ENCODE measurements around the gene HIVEP3.

Gene HIVEP3

DNA sequence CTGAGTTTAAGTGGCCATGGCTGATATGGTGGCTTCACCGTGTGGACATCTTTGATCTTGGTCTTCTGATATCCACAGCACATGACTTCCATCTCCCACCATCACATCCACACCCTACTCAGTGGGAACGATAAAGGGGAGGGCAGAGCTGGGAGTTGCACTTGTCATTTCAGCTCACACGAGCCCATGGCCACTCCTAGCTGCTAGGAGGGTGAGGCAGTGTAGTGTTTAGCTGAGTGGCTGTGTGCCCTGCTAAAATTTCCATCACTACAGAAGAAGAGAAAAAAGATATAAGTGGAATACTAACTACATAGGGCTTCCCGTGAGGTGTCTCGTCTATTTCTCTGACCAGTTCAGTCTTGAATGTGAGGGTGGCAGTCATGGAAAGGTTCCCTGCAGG, 310.9 kb downstream of the HIVEP3 start:
- DNase-seq = no peak

DNA sequence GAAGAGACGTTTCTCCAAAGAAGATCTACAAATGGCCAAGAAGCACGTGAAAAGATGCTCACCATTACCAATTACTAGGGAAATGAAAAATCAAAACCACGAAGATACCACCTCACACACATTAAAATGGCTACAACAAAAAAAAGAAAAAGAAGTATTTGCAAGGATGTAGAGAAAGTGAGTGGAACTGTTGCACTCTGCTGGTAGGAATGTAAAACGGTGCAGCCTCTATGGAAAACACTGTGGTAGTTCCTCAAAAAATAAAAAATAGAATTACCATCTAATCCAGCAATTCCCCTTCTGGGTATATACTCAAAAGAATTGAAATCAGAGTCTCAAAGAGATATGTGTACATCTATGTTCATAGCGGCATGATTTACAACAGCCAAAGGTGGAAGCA, 318.8 kb downstream of the HIVEP3 start:
- no peak for DNase-seq

DNA sequence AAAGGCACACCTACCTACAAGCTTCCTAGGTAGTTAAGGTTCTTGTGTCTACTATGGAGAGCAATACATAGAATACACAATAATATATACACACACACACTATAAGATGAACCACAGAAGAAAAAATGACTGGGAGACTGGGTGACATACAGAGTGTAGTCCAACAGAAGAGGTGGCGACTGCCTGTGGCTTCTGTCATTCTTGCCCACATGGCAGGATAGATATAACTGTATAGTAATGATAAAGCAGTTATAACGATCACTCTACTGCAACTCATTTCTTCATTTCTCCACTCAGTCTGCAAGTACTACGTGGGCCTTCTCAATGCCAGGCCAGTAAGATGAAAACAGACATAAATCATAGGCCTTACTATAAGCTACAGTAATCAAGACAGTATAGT, 320.4 kb downstream of the HIVEP3 start:
- no peak for DNase-seq

DNA sequence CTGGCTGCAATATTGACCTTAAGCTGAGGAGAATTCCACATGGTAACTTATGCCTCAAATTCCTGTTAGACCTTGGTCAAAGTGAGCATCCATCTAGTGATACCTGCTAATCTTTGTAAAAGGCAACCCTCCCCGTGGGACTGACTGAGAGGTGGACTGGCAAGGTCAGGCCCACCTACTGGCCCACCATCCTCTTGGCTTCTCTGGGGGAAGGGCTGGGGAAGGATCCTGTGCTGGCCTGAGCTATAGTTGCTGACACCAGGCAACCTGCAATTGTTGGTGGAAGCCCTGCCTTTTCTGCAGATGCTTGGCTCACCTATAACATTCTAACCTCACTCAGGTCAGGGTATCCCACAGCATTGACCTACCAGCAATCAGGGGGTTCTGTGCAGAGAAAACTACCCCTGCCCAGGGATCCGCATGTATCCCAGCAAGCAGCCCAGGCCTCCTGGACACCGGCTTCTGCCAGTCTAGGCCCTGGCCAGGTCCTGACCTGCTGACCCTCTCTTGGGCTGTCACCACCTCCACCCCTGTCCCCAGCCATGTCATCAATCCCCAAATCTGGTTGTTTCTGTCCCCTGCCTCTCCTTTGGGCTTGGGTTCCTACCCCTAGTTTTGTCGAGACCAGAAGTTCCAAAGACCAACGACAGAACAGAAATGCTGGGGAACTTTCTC, 326.1 kb downstream of the HIVEP3 start:
- DNase-seq = no peak

DNA sequence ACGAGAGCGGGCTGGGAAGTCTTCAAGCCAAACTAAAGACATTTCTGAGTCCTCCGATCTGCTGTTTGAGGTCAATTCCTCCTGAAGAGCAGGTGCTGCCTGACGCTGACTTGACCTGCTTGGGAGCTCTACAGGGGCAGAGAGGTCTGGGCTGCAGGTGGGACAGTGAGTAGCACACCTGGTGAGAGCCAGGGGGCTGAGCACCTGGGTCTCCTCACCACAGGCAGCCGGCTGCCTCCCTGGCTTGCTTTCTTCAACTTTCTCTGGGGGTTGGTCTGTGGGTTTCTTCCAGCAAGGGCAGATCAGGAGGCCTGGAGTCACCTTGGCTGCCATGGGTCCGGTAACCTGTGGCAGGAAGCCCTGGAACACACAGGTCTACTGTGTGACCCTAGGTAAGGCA, 326.8 kb downstream of the HIVEP3 start:
- no peak for DNase-seq

DNA sequence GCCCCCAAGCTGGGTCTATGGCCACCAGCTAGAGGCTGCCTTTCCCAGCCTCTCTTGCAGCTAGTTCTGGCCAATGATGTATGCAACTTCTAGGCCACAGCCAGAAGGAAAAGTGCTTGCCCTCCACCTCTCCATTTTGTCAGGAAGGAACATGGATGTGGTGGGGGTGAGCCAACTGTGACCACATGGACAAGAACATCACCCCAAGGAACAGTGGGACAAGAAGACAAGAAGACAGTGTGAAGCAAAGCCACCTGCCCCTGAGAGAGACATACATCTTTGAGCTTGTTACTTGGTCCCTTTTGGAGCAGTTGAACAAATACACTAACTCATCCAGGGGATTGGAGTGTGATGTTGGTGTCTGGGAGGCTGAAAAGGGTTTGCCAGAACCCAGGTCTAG, 328.4 kb downstream of the HIVEP3 start:
- DNase-seq = no peak

DNA sequence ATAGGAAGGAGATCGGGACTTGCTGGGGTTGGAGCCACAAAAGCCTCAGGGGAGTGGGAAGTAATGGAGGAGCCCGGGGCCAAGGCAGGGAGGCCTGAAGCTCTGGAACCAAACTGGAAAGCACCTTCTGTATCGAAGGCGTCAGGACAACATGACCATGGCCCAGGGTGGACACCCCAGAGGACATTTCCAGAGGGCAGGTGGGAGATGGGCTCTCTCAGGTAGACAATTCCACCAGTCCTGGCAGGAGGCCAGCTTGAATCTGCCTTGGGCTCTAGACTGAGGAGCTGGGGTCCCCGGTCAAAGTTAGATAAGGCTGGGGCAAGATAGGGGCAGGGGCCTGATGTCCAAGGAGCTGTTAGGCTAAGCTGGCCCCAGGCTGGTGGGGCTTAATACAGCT, 329.3 kb downstream of the HIVEP3 start:
- DNase-seq = no peak

DNA sequence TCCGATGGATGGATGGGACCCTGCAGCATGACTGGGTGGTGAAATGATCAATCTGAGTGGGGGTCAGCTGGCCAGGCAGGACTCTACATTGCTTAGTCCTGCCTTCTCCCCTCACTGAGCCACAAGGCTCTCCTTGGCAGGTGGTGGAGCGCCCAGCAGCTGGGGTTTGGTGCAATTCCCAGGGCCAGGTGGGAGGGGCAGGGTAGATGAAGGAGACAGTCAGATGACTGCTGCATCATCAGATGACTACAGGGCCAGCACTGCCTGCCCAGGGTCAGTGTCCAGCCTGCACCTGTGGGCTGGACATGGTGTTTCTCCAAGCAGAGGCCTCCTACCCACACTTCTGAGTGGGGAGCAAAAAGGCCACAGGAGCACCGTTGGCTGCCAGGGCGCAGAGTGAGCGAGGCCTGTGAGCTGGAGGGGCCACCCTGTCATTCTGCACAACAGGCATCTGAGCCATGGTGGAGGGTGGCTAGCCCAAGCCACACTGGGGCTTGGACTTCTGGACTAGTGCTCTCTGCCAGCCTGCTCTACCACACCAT, 330.3 kb downstream of the HIVEP3 start:
- no peak for DNase-seq

DNA sequence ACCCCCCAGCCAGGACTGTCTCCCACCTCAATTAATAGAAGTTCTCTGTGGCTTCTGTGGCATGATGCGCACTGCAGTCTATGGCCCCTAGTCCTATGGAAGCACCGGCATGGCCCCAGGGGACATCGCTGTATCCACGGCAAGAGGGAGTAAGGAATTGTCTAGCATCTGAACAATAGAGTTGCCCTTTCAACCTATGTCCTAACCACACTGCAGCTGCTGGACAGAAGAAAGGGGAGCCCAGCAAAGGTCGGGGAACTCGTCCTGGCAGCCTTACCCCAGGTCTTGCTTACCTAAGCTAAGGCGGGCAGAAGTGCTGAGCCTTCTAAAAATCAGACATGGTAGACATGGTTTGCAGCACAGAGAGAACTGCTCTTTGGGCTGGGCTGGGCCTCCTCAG, 330.9 kb downstream of the HIVEP3 start:
- no peak for DNase-seq

DNA sequence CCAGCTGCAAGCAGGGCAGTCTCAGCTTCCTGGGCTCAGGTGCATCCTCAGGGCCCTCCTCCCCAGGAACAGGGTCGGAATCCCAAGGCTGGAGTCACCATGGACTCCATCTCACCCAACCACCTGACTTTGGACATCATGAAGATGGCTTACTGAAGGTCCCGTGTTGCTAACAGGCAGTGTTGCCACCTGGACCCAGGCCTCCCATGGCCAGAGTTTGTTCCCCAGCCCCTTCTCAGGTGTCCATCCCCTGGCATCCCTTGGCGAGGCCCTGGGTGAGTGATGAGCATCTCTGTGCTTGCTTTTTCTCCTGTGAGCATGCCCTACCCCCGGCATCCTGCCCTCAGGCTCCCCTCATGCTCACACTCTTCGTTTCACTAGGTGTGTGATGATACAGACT, 332.5 kb downstream of the HIVEP3 start:
- no peak for DNase-seq

DNA sequence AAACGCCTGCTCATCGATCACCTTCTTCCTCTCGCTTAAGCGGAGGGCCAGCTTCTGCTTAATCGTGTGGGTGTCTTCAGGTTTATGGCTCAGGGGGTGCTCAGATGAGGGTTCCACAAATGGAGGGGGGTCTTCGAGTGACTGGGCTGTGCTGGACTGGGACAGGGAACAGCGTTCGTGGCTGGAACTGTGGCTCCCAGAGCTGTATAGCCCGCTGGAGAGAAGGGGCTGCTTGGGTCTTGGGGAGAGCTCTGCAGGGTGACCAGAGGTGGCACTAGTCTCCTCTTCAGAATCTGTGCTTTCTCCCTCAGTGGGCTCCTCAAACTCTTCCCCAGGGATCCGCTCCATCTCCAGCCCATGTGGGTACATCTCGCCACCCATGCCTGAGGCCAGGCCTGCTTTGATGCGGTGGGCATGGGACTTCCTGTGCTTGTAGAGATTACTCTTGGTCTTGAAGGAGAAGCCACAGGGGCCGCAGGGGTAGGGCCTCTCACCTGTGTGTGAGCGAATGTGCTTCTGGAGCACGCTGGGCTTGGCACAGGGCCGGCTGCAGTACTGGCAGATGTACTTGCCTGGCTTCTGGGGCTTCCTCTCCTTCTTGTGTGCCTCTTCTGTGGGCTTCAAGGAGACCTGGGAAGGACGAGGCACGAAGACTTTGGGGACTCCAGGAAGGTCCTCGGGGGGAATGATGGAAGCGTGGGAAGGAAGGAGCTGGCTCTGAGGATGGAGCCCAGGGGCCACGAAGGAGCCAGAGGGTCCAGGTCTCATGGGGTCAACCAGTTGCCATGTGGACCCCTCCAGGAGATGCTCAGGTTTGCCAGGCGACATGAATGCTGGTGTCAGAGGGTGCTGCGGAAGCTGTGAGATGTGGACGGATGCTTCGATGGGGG, 334.8 kb downstream of the HIVEP3 start:
- DNase-seq = no peak

DNA sequence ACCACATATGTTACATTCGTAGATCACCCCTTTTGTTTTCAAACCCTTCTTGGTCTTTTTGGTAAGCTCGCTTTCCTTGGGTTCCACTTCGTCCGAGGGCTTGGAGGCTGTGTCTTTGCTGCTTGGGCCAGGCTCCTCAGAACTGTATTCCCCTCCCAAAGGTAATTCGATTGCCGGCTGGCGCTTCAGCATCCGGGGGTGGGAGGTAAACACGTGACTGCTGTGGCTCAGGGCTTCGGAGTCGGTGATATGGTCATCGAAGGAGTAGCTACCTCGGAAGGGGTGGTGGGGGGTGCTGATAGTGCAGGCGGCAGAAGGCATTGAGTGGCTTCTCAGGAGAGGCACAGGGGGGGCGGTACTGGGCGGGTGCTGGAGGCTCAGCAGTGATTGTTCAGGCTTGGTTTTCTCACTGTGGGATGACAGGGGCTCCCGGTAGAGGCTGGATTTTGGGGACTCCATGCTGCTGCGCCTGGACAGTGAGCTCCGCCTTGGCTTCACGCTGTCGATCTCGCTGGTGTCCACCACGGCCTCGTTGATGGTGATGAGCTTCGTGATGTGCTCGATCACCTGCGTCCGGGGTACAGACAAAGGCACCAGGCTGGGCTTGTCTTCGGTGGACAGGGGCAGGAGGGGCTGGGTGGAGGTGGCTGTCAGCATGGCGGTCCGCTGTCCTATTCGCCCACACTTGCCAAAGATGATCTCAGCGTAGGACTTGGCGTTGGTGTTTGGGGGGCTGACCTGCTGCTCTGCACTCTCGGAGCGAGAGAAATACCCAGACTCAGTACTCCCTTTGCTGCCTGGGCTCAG, 335.7 kb downstream of the HIVEP3 start:
- DNase-seq = no peak

DNA sequence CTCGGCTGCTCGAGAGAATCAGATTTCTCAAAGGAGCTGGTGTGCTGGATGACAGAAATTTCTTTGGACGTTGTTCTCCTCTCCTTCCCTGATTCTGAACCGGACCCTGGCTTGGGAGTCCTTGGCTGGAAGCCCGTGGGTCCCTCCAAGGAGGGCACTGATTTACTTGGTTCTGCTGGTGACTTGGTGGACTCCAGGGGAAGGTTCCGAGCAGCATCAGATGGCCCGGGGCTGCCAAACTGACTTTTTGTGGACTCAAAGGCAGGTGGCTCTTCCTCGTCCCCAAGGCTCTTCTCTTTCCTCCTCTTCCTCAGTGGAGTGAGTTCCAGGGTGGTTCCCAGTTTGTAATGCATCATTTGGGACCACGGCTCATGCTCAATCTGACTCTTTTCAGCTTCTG, 336.4 kb downstream of the HIVEP3 start:
- DNase-seq = no peak

DNA sequence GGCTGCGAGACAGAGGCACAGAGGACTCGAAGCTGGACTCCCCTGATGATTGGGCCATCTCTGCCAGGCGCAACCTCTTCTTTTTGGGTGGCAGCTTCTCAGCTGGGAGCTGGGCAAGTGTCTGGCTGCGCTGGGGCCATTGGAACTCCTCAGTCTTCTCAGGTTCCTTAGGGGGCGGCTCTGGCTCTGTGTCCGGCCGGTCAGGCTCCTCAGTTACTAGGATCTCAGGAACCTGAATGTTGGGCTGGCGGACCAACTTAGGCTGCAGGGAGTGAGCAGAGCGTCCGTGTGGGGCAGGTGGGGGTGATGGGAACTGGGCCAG, 336.8 kb downstream of the HIVEP3 start:
- no peak for DNase-seq

DNA sequence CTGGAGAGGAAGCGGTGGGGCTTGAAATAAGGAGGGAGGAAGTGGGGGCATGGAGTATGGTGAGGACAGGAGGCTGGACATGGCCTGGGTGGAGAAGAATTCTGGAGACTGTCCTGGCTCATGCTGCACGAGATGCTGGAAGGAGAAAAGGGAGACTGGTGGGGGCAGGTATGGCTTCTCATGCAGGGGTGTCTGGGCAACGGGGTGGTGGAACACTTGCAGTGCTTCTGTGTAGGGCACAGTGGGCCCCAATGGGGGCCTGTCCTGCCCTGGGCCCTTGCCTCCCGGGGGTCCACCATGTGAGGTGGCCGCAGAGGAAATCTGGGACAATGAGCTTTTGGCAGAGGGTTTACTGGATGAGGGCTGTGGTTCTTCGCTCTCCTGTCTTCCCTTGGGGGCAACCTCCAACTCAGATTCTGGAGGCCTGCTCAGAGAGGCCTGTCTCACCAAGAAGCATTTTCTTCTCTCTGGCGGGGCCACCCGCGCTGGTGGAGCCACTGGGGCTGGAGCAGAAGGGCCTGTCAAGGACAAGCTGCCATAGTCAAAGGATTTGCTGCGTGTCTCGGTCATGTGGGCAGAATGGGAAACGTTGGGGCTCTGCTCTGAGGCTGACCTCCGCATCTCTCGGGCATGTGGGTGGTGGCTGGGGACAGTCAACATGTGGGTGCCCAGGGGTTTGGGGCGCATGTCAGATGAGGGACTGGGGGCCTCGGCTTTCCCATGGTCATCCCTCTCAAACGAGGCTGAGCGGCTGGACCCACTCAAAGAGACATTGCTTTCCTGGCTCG, 337.3 kb downstream of the HIVEP3 start:
- DNase-seq = no peak

DNA sequence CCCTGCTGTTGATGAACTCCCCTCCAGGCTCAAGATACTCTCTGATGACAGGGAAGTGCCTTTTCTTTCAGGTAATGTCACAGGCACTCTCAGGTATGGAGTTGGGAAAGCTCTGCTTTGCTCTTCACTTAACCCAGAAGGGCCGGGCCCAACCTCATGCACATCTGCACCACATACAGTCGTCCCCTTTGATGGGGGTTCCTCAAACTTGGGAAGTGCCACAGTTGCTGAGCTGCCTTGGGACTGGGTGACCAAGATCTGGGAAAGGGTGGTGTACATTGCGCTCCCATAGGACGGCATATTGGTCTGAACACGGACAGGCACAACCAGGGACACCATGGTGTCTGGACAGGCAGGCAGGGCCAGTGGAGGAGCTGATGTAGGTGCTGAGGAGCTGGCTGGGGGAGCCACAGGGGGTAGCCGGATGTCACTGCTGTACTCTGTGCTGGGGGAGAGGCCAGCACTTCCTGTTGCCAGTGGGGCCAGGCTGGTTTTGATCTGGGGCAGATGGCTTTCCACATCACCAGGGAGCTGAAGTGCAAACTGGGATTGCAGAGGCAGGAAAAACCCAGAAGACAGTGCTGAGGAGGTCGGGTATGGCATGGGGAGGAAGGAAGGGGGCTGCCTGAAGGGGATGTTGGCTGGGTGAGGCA, 338.1 kb downstream of the HIVEP3 start:
- DNase-seq = no peak

DNA sequence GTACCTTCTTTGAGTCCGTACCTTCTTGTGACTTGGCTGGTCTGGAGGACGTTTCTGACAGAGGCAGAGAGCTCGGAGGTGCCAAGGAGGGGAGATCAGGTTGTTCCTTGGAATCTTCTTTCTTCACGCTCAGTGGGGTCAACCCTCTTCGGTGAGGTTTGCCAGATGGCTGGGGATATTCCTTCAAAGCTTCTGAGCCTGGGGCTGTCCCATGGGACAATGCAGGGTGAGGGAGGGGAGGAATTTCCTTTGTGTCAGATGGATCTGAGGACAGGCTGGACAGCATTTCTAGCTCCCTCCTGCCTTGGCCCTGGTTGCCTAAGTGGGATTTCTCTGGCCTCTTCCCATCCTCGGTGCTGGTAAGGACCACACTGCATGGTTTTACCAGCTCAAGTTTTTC, 338.7 kb downstream of the HIVEP3 start:
- no peak for DNase-seq

DNA sequence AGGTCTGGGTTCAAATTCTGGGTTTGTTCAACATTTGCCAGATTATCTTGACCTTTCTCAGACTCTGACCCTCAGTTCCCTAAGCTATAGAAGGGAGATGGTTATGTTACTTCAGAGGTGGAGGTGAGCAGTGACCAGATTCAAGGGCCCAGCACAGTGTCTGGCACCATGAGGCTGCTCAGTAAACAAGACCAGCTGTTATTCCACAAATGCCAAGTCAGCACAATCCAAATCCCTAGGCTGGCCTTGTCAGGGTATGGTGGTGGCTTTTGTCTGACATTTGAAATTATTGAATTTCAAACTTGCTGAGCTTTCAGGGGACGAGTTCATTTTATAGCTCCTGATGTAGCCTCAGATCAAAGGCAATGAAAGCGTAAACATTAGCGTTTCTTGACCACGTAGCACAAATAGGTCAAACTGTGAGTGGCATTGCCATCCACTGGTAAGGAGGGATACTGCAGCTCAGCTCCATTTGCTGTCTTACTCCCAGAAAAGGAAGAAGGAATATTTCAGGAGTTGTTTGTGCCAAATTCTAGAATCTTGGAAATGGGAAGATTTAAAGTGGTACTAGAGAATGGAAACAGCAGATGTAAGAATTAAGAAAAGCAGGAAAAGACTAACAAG, 339.9 kb downstream of the HIVEP3 start:
- no peak for DNase-seq

DNA sequence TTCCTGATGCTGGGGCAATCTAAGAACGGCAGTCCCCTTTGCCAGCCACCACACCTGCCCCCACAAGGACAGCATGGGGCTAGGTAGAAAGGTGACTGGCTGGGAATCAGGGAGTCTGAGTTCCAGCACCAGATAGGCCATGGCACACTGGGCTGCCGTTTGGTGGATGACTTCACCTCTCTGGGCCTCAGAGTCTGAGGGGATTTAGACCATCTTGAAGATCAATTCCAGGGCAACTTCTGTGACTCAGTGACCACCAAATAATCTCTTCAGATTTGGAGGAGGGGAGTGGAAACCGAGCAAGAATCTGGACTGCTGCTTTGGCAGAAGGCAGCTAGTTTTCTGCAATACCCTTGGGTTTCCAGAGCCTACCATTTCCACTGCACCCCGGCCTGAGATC, 342.1 kb downstream of the HIVEP3 start:
- DNase-seq = no peak

DNA sequence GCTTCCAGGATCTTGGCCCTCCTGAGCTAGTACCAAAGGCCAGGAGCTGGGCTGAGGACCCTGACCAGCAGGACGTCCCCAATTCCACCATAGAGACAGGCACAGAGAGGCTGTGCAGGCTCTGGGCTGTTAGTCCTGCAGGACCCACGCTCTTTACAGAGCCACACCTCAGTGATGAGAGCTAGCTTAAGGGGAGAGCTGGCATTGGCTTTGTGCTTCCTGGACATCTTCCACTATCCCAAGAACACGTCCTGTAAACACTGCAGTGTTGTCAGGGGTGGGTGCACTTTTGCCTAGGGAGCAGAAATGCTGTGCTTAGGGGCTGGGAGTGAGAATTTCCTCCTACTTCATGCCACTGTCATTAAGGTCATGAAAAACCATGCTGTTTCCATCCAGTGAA, 342.5 kb downstream of the HIVEP3 start:
- DNase-seq = no peak

DNA sequence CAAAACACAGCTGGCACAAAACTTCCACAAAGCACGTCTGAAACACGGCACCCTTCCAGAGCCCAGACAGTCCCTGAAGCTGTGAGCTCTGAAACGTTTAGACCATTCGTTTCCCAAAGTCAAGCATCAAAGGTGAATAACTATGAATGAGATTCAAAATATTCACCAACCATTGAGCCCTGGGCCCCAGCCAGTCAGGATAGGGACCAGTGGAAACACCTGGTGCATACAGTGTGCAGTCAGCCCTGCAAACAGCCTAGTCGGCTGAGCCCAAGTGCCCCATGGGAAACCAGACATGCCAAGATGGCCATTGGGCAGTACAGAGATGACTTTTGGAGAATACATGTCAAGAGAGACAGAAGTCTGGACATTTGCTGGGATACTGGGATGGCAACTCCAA, 343.9 kb downstream of the HIVEP3 start:
- DNase-seq = no peak

Measured in NCI-H1417 (cell line).